Measurements from ENCODE around the gene KATNB1.
"Not testable (repeated sequence)": the region's sequence is repeated elsewhere in the genome, so short reads cannot be mapped to it uniquely, and the experiment has no call there.

The KATNB1 gene

GRCh38 chr16:57740423-57741071, 5.0 kb downstream of the KATNB1 start:
- peak overlapping the region in 17 of 21 experiments; percentile 6 to 91 (median 68) for H3K27ac ChIP-seq
- H3K4me3 ChIP-seq, result no peak overlapping the region

DNA sequence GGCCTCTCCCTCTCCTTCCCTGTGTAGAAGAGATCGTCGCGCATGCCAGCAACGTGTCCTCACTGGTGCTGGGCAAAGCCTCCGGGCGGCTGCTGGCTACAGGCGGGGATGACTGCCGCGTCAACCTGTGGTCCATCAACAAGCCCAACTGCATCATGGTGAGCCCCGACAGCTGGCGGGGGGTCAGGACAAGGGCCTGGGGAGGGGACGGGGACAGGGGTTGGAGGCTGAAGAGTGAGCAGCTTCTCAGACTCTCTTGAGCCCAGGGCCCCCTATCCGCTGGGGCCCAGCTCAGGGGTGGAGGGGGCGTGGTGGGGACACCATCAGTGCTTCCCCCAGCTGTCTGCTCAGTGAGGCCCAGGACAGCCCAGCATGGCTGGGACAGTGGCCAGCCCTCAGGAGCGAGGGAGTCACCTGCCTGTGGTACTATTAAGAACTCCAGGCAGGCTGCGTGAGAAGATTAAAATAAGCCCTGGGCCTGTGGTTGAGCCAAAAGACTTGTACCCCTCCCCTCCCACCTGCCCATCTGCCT, 6.2 kb downstream of the KATNB1 start:
- Histone ChIP-seq H3K27ac (peak overlapping the region in 14 of 21 experiments; percentile 1 to 76 (median 44)), H3K4me3 (no peak overlapping the region)

DNA sequence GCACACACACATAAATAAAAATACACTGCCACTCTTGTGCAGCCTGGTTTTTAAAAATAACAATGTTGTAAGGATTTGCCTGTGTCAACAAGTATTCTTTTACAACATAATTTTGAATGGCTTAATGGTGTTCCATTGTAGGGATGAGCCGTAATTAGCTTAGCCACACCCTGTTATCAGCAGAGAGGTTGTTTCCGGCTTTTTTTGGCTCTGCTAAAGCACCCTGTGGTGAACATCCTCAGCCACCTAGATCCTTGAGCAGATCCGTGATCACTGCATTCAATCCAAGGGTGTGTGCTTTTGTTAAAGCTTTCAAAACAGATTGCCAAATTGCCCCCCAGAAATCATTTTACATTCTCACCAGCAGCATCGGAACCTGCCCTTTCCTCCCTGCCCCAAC, 7.0 kb downstream of the KATNB1 start:
- H3K27ac ChIP-seq, result peak overlapping the region in 4 of 21 experiments; percentile 22 to 72 (median 44)
- H3K4me3 ChIP-seq, result no peak overlapping the region

- peak overlapping the region in 3 of 21 experiments; percentile 26 to 31 (median 27) for H3K27ac ChIP-seq
These were observed 7.9 kb downstream of the KATNB1 start for GRCh38 chr16:57743458-57743857.

DNA sequence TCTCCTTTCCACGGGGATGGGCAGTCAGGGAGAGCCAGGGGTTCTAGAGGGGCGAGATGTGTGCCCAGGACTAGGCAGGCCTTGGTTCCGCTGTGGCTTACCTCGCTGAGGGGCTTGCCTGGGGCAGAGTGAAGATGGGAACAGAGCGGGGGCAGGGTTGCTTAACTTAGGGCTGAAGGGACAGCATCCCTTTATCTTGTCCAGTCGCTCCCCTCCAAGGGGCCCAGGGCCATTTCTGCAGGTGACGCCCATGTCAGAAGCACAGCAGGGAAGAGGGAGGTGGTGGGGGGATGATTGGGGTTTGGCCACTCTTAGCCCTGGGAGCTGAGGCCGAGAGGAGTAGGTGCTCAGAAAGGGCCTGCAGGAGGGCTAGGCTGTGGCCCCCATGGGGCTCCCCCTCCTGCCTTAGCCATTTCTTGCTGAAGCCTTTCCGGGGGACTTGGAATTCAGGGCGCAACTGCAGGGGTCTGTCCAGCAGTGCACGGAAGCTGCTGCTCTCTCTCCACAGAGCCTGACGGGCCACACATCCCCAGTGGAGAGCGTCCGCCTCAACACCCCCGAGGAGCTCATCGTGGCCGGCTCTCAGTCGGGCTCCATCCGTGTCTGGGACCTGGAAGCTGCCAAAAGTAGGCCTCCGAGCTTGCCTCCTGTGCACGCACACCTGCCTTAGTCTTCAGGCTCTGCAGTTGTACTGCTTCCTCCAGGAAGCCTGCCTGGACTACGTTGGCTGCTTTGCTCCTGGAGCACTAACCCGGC, 8.5 kb downstream of the KATNB1 start:
- no peak overlapping the region for H3K27ac ChIP-seq

More at GRCh38 chr16:57743458-57743857, 7.9 kb downstream of the KATNB1 start:
- no peak overlapping the region for H3K4me3 ChIP-seq

GRCh38 chr16:57744642-57744903, 9.0 kb downstream of the KATNB1 start:
- H3K27ac ChIP-seq, result no peak overlapping the region
- H3K4me3 ChIP-seq, result no peak overlapping the region

More for the DNA sequence above, 8.5 kb downstream of the KATNB1 start:
- no peak overlapping the region for H3K4me3 ChIP-seq

- Histone ChIP-seq H3K4me3 (no peak overlapping the region), H3K27ac (no peak overlapping the region)
These were observed 10.2 kb downstream of the KATNB1 start for GRCh38 chr16:57745768-57746167.

DNA sequence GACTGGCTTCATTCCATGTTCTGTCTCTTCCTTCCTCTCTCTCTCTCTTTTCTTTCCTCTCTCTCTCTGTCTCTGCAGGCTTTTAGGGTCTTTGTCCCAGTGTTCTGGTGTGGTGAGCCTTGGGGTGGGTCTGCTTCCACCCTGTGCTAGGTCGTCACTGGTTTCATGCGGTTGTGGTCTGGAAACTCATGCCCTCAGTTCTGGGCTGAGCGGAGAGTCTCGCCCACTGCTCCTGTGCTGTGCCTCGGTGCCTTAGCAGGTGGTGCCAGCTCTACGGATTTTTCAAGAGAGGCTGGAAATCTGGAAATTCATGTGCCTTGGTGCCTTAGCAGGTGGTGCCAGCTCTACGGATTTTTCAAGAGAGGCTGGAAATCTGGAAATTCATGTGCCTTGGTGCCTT, 10.7 kb downstream of the KATNB1 start:
- not testable (repeated sequence) for H3K4me3 ChIP-seq, H3K27ac ChIP-seq

GRCh38 chr16:57747091-57747490, 11.5 kb downstream of the KATNB1 start:
- no peak overlapping the region for H3K4me3 ChIP-seq
- H3K27ac ChIP-seq, result no peak overlapping the region

GRCh38 chr16:57747496-57747895, 11.9 kb downstream of the KATNB1 start:
- Histone ChIP-seq H3K27ac (no peak overlapping the region), H3K4me3 (no peak overlapping the region)

GRCh38 chr16:57747996-57748395, 12.4 kb downstream of the KATNB1 start:
- H3K4me3 ChIP-seq, result no peak overlapping the region
- H3K27ac ChIP-seq, result peak overlapping the region in 1 of 21 experiments; percentile 14

- peak overlapping the region in 2 of 21 experiments; percentile 14 to 23 for H3K27ac ChIP-seq
These were observed 13.0 kb downstream of the KATNB1 start for GRCh38 chr16:57748596-57748995.

GRCh38 chr16:57749101-57749692, 13.6 kb downstream of the KATNB1 start:
- Histone ChIP-seq H3K27ac (peak overlapping the region in 1 of 21 experiments; percentile 23), H3K4me3 (no peak overlapping the region)

More at GRCh38 chr16:57748596-57748995, 13.0 kb downstream of the KATNB1 start:
- no peak overlapping the region for H3K4me3 ChIP-seq

GRCh38 chr16:57749856-57750452, 14.4 kb downstream of the KATNB1 start:
- Histone ChIP-seq H3K27ac (no peak overlapping the region), H3K4me3 (no peak overlapping the region)

- Histone ChIP-seq H3K4me3 (no peak overlapping the region), H3K27ac (no peak overlapping the region)
These were observed 15.4 kb downstream of the KATNB1 start for GRCh38 chr16:57750796-57751538.

DNA sequence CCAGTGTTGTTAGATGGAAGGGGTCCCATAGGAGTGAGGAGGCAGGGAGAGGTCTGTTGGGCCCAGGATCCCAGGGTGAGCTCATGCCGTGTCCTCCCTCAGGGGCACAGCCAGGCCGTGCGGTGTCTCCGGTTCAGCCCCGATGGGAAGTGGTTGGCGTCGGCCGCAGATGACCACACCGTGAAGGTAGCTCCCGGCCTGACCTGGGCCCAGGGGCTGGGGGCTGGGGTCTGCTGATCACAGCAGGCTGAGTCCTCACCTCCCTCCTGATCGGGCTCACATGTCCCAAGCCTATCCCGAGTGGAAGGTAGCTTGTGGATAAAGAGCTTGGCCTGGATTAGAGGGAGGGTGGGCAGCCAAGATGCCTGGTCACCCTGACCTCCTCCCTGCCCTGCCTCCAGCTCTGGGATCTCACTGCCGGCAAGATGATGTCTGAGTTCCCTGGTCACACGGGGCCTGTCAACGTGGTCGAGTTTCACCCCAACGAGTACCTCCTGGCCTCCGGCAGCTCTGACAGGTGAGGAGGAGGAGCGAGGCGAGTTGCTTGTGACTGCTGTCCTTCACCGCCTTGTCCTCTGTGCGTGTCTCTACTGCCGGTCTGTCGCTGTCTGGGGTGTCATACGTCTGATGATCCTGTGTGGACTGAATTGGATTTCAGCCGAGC, 16.1 kb downstream of the KATNB1 start:
- no peak overlapping the region for H3K27ac ChIP-seq
- H3K4me3 ChIP-seq, result no peak overlapping the region

GRCh38 chr16:57752203-57752580, 16.6 kb downstream of the KATNB1 start:
- H3K27ac ChIP-seq, result no peak overlapping the region
- no peak overlapping the region for H3K4me3 ChIP-seq

DNA sequence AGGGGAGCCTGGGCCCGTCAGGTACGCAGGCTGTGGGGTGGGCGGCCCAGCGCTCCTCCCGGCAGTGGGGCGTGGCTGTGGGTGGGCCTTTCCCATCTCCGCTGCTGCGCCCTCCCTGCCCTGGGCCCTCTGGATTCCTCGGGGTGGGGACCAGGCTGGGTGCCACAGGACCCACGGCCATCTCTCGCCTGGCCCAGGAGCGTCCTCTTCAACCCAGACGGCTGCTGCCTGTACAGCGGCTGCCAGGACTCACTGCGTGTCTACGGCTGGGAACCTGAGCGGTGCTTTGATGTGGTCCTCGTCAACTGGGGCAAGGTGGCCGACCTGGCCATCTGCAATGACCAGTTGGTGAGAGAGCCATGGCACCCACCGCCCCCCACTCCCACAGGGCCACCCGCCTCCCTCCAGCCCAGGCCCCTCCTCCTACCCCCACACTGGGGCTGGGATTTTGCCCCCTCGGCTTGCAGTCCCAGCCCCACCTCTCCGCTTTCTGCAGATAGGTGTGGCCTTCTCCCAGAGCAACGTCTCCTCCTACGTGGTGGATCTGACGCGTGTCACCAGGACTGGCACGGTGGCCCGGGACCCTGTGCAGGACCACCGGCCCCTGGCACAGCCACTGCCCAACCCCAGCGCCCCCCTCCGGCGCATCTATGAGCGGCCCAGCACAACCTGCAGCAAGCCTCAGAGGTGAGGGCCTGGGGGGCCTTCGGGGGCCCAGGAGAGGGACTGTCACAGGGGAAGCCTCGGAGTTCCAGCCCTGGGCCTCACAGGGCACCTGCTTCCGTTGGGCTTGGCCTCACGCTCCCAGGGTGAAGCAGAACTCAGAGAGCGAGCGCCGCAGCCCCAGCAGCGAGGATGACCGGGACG, 17.2 kb downstream of the KATNB1 start:
- no peak overlapping the region for H3K27ac ChIP-seq
- no peak overlapping the region for H3K4me3 ChIP-seq
